ENCODE measurements around the gene CAPZA2.
"Not testable (repeated sequence)": the region's sequence is repeated elsewhere in the genome, so short reads cannot be mapped to it uniquely, and the experiment has no call there.

Gene CAPZA2

DNA sequence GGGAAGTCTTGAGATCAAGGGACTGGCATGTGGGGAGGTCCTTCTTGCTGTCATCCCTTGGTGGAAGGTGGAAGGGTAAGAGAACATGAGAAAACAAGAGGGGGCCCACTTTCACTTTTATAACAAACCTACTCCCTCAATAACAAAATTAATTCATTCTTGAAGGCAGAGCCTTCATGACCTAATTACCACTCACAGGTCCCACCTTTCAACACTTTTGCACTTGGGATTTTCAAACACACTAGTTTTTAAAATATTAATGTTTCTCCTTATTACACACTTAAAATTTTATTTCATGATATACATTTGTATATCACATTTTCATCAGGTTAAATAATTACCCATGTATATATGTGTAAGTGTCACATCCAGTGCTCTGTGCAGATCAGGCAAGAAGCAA, 93.0 kb downstream of the CAPZA2 start:
- no peak for DNase-seq (ENCODE audit: low spot score)

DNA sequence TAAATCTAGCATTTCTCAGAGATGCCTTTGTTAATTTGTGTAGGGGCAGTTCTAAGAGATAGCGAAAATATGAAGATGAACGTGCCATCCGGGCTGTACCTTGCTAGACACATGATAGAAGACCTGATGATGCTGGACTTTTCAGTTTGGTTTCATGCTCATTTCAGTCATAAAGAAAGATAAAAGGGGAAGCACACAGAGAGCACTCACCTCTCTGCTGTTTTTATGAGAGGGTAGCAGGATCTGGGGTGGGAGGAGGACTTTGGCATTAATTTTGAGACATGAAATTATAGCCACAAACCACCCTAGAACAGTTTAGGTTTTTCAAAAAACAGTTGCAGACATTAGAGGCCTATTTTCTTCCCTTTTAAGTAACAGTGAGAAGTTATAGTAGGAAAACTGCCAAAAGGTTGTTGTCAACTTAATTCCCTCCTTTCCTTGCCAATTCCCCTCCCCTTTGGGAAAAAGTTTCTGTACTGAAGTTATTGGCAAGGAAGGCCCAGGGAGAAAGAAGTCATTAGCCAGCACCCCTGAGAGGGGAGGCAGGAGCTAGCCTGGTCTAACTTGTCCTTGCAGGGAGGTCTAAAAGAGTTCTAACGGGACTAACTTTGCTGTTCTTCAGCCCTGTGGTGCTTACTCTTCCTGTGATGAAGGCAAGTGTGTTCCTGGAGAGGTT, 93.6 kb downstream of the CAPZA2 start:
- DNase-seq (ENCODE audit: low spot score) = no peak

DNA sequence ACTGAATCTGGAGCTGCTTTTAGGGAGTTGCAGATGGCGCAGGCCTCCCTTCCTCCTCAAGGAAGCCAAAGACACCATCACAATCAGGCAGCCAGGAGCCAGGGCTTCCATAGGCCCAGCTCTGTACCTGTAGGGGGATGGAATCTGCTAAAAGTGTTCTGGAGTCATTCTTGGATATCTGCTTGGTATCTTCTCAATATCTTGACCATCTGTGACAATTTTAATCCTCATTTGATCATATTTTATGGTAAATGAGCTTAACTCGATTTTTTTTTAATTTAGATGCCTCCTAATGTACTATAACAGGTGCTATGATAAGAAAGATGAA, 94.1 kb downstream of the CAPZA2 start:
- no peak for DNase-seq (ENCODE audit: low spot score)

DNA sequence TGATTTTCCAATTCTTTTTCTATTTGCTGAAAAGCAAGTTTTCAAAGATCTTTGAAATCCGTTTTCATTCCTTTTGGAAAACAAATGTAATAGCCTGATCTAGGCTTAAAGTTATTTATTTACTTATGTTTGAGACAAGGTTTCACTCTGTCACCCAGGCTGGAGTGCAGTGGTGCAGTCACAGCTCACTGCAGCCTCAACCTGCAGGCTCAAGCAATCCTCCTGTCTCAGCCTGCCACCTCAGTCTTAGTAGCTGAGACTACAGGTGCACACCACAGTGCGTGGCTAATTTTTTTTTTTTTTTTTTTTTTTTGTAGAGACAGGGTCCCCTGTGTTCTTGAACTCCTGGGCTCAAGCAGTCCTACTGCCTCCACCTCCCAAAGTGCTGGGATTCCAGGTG, 95.5 kb downstream of the CAPZA2 start:
- DNase-seq (ENCODE audit: low spot score) = no peak

DNA sequence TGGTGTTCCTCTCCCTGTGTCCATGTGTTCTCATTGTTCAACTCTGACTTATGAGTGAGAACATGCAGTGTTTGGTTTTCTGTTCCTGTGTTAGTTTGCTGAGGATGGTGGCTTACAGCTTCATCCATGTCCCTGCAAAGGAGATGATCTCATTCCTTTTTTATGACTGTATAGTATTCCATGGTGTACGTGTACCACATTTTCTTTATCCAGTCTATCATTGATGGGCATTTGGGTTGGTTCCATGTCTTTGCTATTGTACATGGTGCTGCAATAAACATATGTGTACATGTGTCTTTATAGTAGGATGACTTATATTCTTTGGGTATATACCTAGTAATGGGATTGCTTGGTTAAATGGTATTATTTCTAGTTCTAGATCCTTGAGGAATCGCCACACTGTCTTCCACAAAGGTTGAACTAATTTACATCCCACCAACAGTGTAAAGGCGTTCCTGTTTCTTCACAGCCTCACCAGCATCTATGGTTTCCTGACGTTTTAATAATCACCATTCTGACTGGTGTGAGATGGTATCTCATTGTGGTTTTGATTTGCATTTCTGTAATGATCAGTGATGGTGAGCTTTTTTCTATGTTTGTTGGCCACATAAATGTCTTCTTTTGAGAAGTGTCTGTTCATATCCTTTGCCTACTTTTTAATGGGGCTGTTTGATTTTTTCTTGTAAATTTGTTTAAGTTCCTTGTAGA, 99.7 kb downstream of the CAPZA2 start:
- DNase-seq (ENCODE audit: low spot score) = peak; percentile 22

DNA sequence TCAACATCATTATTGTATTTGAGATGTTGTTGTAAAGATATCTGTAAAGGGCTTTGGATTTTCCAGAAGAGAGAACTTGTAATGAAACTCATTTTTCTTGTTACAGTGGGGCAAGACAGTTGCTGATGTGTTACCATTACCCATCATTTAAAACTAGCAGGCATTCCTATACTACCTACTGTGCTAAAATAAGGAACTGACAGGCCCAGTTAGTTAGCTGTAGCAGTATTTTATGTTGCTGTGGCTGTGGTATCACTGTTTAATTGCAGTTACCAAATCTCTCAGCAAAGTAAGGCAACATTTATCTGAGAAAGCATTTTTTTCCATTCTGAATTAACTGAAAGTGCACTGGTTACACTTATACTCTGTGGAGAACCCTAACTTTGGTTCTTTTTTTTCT, 100.8 kb downstream of the CAPZA2 start:
- DNase-seq (ENCODE audit: low spot score) = no peak

DNA sequence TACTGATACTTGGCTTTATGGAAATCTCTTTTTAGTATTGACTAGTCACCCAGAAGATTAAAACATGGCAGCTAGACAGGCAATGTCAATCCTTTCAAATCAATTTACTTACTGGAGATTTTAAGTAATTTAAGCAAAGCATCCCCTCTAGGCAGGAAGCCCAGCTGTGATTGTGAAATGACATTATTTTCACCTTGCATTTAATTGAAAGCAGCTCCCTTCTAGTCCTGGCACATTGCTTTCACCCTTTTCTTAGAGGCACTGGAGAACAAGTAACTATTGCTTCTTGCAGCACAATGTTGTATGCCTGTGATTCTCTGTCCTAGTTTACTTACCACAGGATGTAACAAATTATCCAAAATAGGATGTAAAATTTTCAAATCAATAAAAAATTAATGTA, 104.2 kb downstream of the CAPZA2 start:
- DNase-seq (ENCODE audit: low spot score) = no peak

DNA sequence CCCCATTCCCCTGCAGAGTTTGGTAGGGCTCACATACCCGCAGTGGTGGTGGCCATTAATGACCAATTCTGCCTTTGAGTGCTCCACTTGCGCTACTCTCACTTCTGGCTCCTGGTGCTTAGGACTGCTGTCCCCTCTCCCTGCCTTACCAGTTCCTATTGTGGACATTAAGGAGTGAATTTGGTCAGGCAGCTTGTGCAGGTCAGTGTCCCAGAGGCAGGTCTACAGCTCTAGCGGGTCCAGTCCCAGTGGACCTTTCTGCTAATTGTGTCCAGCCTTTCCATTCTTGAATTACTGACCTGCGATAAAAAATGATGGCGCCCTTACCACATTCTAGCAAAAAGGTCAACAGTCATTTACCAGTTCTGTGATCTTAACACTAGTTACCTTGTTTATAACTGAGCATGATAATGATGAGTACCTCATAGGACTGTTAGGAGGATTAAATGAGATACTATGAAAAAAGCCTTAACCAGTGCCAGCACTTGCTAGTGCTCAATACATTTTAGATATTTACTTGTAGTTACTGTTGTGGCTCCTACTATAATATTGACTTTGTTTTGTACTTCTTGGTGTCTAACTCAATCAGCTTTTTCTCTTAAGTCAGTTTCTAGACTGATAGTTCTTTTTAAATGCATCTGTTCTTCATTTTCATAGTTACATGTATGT, 105.0 kb downstream of the CAPZA2 start:
- DNase-seq (ENCODE audit: low spot score) = no peak

DNA sequence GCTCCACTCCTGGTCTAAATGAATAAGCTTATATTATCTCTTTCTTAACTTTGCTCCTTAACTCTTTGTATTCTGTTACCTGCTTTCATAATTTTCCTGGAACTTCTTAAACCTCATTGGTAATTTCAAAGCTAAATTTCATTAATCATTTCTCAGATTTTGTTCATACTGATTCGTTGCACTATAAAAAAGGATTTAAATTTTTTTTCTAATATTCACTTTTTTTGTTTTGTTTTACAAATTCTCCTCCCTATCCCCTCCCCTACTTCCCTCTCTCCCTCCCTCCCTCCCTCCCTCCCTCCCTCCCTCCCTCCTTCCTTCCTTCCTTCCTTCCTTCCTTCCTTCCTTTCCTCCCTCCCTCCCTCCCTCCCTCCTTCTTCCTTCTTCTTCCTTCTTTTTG, 105.6 kb downstream of the CAPZA2 start:
- DNase-seq (ENCODE audit: low spot score) = no peak

DNA sequence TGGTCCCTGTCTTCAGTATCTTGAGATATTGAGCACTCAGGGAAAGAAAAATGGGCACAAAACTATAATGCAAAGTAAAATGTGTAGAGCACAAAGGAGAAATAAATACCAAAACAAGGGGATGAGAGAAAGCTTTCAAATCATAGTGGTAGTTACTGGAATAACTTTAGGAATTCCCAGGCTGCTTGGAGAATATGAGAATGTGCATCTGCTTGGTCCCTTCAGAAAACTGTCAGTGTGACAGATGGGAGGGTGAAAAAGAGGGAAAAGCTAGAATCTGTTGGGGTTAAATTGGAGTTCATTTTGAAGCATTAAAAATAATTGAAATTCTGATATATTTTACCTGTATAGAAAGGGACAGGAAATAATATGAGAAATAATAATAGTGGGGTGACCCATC, 106.2 kb downstream of the CAPZA2 start:
- no peak for DNase-seq (ENCODE audit: low spot score)

DNA sequence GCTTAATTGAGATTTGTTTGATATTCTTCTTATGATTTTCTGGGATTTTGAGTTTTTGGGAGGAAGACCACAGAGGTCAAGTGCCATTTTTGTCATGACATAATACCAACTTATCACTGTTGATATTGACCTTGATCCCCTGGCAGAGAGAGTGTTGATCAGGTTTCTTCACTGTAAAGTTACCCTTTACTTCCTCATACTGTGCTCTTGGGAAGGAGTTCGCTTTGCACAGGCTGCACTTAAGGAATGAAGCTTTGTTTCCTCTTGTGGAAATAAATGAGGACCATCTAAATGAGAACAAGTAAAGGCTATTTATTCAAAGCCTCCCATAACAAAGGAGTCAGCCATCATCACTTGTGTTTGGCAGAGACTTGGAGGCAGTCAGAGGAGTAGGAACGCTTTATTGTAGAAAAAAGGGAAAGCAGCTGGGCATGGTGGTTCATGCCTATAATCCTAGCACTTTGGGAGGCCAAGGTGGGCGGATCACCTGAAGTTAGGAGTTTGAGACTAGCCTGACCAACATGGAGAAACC, 107.0 kb downstream of the CAPZA2 start:
- DNase-seq (ENCODE audit: low spot score) = no peak

DNA sequence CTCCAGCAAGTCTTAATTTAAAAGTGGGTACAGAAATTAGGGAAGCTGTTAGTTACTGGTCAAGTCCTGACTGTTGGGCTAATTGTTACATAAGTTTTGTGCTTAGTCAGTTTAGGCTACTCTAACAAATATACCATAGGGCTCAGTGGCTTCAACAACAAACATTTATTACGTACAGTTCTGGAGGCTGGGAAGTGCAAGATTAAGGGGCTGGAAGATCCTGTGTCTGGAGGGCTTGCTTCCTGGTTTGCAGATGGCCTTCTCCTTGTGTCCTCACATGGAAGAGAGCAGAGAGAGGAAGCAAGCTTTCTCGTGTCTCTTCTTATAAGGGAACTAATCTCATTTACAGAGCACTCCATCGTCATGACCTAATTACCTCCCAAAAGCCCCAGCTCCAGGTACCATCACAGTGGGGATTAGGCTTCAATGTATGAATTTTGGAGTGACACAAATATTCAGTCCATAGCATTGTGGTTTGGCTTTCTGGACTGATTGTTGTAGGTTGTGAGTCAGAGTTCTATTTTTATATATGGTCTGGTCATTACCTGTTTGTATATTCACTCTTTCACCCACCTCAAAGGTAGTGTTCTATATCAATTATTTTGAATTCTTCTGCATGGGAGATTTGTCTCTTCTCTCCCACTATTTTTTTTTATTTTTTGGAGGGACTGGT, 108.0 kb downstream of the CAPZA2 start:
- DNase-seq (ENCODE audit: low spot score) = no peak

DNA sequence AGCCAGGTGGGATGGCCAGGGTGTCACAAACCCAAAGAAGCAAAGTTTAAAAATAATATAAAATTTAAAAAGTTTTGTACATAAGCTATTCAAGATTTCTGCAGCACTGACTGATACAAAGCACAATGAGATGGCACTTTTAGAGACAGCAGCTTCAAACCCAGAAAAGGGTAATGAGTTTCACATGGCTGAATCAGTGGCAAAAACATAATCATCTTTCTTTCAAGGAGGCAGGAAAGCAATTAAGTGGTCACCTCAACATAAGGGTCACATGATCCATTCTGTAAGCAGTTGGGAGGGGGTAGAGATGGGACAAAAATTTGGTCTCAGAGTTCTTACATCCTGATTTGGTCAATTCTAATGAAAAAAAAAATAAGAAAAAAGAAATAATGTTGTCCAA, 108.8 kb downstream of the CAPZA2 start:
- DNase-seq (ENCODE audit: low spot score) = not testable (repeated sequence)

Measured in CD4-positive, alpha-beta T cell treated with Interleukin-2 at 100 ng/mL for 4 hours (primary cell).